GM12892 (cell line): ENCODE measurements around the gene LRRC47.

Source experiments
- POLR2A ChIP-seq: IDR thresholded peaks from 2 replicates; pipeline ENCODE4 v1.6.1; 2011; ENCODE audit warnings: low read depth, low read length, control low read depth
- POLR2AphosphoS5 ChIP-seq: IDR thresholded peaks from 2 replicates; pipeline ENCODE4 v1.6.1; 2011; ENCODE audit warnings: low read depth, low read length, control low read depth
- TAF1 ChIP-seq: IDR thresholded peaks from 2 replicates; pipeline ENCODE4 v1.6.1; 2011; ENCODE audit warnings: low read depth, mild to moderate bottlenecking, control low read depth, low read length, borderline replicate concordance

GRCh38 chr1:3779912-3780416 lies 16.3 kb downstream of the LRRC47 start:
- TF ChIP-seq POLR2A (no peak), POLR2AphosphoS5 (no peak), TAF1 (no peak)
